ENCODE results near the gene FBXO44.
A peak's percentile ranks its signal among the peaks of the same experiment; 100 is the strongest.

The FBXO44 gene

DNA sequence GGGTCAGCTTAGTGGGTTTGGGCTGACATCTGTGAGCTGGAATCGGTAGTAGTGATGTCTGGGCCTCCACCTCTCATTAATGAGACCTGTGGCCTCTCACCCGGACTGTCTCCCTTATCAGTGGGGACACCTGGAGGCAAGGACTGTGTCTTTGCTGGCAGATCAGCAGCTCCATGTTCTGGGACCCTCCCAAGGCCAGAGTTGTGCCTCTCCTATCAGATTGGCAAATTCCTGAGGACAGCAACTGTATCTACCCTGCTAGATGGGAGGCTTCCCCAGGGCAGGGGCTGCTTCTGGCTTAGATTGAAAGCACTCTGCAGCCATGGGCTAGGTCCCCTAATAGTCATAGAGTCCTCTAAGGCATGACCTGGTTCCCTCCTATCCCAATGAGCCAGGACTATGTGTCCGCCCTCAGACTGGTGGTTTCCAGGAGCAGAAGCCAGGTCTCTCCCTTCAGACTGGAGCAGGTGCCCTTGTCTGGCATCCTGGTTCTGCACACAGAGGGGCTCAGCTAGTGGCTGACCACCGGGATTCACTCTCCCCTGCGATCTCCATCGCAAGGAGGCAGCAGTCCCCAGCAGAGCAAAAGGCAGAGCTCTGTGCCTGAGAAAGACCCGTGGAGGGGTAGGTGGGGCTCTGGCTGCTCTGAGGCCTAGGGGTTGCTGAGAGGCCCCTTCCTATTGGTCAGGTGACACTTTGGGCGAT is 42.7 kb downstream of the FBXO44 start:
- Histone ChIP-seq H3K9ac (ENCODE audit: low read depth, low read length) (no peak overlapping the region), H3K9me3 (ENCODE audit: control insufficient read depth, insufficient read depth, low read length) (no peaks in the 10 kb centered on the region), H3K4me3 (ENCODE audit: low read depth, low read length) (no peak overlapping the region), H3K36me3 (ENCODE audit: control insufficient read depth, insufficient read depth, low read length) (peaks cover 5% of the 10 kb centered on the region), H3K4me1 (ENCODE audit: control insufficient read depth, insufficient read depth, low read length) (peaks cover 9% of the 10 kb centered on the region), H3K27me3 (ENCODE audit: control insufficient read depth, insufficient read depth, low read length) (no peaks in the 10 kb centered on the region)

DNA sequence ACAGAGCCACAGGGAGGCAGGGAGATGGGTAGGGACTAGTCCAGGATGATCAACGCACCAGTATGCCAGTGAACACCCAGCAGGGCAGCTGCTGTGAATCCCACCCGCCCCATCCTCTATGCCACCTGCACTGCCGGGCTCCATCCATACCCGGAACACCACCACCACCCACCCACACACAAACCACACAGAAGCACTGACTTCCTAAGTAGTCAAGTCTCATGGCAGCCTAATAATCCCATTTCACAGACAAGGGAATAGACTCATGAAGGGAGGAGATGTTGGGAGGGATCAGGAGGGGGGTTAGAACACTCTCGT is 43.2 kb downstream of the FBXO44 start:
- no peak overlapping the region for H3K9ac ChIP-seq (ENCODE audit: low read depth, low read length)
- H3K27me3 ChIP-seq (ENCODE audit: control insufficient read depth, insufficient read depth, low read length), result no peaks in the 10 kb centered on the region
- H3K9me3 ChIP-seq (ENCODE audit: control insufficient read depth, insufficient read depth, low read length), result no peaks in the 10 kb centered on the region
- H3K4me3 ChIP-seq (ENCODE audit: low read depth, low read length), result no peak overlapping the region
- peaks cover 9% of the 10 kb centered on the region for H3K4me1 ChIP-seq (ENCODE audit: control insufficient read depth, insufficient read depth, low read length)
- peaks cover 6% of the 10 kb centered on the region for H3K36me3 ChIP-seq (ENCODE audit: control insufficient read depth, insufficient read depth, low read length)

DNA sequence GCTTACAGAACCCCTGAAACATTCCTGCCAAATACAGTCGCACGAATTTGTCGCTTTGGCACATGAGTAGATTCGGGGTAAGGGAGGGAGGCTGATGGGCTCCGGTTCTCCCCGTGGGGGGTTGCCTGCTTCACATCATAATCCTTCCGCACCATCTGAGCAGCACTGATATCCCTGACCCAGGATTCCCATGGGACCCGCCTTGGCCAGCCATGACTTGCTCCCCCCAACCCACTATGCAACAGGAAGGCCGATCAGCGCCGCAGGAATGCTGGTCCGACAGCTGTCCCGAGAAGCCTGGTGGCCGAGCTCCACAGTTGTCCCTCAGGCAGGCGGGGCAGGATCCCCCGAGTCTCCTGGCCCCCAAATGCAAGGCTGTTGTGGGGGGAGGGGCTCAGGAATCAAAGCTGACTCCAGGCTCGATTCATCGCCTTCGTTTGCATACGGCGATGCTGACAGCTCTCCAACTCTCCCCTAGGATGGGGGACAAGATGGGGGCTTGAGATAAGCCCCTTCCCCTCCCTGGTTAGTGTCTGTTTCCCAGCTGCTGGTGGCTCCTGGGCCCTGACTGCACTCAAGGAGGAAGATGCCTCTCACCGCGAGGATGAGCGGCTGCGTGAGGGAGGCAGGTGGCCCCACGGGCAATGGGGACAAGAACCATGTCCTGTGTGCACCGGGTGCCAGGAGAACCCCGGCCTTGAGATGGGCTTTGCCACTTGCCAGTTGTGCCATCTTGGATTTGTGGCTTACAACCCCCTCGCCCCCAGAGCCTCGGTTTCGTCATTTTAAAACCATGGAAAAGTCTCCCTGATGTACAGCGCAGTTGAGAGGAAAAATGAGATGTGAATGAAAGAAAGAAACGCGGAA is 46.2 kb downstream of the FBXO44 start:
- Histone ChIP-seq H3K9ac (ENCODE audit: low read depth, low read length) (no peak overlapping the region), H3K27me3 (ENCODE audit: control insufficient read depth, insufficient read depth, low read length) (no peaks in the 10 kb centered on the region), H3K4me1 (ENCODE audit: control insufficient read depth, insufficient read depth, low read length) (peaks cover 20% of the 10 kb centered on the region), H3K36me3 (ENCODE audit: control insufficient read depth, insufficient read depth, low read length) (peaks cover 6% of the 10 kb centered on the region), H3K4me3 (ENCODE audit: low read depth, low read length) (no peak overlapping the region), H3K9me3 (ENCODE audit: control insufficient read depth, insufficient read depth, low read length) (no peaks in the 10 kb centered on the region)

DNA sequence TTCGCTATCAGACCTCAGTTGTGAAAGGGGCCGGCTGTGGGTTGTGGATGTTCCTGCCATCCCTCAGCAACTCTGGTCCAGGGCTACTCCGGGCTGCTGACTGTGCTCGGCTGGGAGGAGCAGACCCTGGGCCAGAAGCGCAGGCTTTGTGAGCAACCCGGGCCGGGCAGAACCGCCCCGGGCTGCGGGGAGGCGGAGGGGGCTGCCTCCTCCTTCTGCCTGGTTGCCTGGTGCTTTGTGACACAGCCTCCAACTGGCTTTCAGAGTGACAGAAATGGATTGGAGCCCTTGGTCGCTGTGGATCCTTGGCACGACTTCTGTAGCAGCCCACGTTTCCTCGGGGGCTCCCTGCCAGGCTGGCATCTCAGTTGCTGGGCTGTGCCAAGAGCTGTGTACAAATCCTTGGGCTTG is 46.9 kb downstream of the FBXO44 start:
- H3K4me3 ChIP-seq (ENCODE audit: low read depth, low read length), result no peak overlapping the region
- no peak overlapping the region for H3K9ac ChIP-seq (ENCODE audit: low read depth, low read length)
- H3K9me3 ChIP-seq (ENCODE audit: control insufficient read depth, insufficient read depth, low read length), result no peaks in the 10 kb centered on the region
- H3K27me3 ChIP-seq (ENCODE audit: control insufficient read depth, insufficient read depth, low read length), result no peaks in the 10 kb centered on the region
- H3K36me3 ChIP-seq (ENCODE audit: control insufficient read depth, insufficient read depth, low read length), result peaks cover 9% of the 10 kb centered on the region
- peaks cover 20% of the 10 kb centered on the region for H3K4me1 ChIP-seq (ENCODE audit: control insufficient read depth, insufficient read depth, low read length)

DNA sequence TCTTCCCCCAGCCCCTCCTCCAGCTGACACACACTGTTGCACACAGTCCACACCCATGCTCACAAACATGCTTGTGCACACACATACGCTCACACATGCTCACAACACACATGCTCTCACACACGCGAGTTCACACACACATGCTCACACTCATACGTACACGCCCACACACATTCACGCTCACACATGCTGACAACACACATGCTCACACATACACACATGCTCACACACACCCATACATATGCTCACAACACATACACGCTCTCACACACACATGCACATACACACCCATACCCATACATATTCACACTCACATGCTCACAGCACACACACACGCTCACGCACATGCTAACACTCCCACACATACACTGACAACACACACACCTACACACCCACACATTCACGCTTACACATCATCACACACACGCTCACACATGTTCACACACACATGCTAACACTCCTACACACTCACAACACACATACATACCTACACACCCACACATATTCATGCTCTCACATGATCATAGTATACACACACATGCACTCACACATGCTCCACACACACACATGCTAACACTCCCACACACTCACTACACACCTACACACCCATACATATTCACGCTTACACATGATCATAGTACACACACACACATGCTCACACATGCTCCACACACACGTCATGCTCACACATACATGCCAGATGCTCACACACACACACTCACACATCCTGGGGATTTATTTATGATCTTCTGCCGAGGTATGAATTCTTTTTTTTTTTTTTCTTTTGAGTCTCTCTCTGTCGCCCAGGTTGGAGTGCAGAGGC is 47.5 kb downstream of the FBXO44 start:
- Histone ChIP-seq H3K4me1 (ENCODE audit: control insufficient read depth, insufficient read depth, low read length) (peaks cover 20% of the 10 kb centered on the region), H3K4me3 (ENCODE audit: low read depth, low read length) (no peak overlapping the region), H3K36me3 (ENCODE audit: control insufficient read depth, insufficient read depth, low read length) (peaks cover 9% of the 10 kb centered on the region), H3K9me3 (ENCODE audit: control insufficient read depth, insufficient read depth, low read length) (no peaks in the 10 kb centered on the region), H3K27me3 (ENCODE audit: control insufficient read depth, insufficient read depth, low read length) (no peaks in the 10 kb centered on the region), H3K9ac (ENCODE audit: low read depth, low read length) (no peak overlapping the region)

DNA sequence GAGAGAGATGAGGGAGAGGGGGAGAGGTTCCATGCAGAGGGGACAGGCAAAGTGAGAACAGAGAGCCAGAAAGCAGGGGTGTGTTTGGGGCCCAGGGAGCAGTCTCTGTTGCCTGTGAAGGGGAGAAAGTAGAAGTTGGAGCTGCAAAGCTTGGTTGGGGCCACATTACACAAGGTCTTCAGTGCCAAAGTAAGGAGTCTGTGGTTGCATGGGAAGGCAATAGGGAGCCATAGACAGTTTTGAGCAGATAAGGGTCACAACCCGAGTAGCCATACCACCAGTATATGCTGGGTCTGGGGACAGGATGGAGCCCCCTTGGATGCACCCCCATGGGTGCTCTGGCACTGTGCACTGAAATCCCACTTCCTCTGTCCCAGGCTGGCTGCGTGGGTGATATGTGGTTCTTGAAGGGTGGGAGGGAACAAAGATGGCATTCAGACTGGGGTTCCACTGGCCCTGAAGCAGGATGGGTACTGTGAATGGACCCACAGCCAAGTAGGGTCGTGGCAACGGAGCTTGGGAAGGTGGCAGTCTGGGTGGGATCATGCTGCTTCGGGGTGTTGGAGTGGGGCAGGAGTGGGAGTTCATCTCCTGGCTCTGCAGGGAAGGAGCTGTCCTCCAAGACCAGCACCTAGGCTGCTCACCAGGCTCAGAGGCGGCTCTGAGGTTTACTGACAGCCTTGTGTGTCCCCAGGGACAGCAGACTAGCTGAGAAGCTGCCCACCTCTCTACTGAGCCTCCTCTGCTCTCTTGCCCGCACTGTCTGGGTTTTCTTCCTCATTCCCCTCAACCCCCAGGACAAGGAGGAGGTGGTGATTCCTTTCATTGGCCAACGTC is 48.9 kb downstream of the FBXO44 start:
- Histone ChIP-seq H3K9ac (ENCODE audit: low read depth, low read length) (no peak overlapping the region), H3K4me1 (ENCODE audit: control insufficient read depth, insufficient read depth, low read length) (peaks cover 23% of the 10 kb centered on the region), H3K27me3 (ENCODE audit: control insufficient read depth, insufficient read depth, low read length) (no peaks in the 10 kb centered on the region), H3K36me3 (ENCODE audit: control insufficient read depth, insufficient read depth, low read length) (peaks cover 9% of the 10 kb centered on the region), H3K9me3 (ENCODE audit: control insufficient read depth, insufficient read depth, low read length) (no peaks in the 10 kb centered on the region), H3K4me3 (ENCODE audit: low read depth, low read length) (no peak overlapping the region)

DNA sequence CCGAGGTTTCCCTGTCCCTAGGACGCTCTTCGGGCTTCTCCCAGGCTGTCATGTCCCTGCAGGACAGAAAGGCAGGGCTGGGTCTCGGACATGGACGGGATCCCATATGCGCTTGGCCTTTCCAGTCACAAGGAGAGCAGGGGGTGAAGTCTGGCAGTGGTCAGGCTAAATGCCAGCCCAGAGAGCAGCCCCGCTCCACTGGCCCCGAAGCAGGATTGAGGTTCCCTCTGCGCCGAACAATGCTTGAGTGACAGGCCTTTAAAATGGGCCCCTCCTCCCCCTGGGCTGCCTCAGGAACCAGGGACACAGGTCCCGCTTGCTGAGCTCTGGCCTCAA is 49.5 kb downstream of the FBXO44 start:
- Histone ChIP-seq H3K27me3 (ENCODE audit: control insufficient read depth, insufficient read depth, low read length) (no peaks in the 10 kb centered on the region), H3K4me3 (ENCODE audit: low read depth, low read length) (no peak overlapping the region), H3K9me3 (ENCODE audit: control insufficient read depth, insufficient read depth, low read length) (no peaks in the 10 kb centered on the region), H3K9ac (ENCODE audit: low read depth, low read length) (peak overlapping the region; percentile 51), H3K4me1 (ENCODE audit: control insufficient read depth, insufficient read depth, low read length) (peaks cover 23% of the 10 kb centered on the region), H3K36me3 (ENCODE audit: control insufficient read depth, insufficient read depth, low read length) (peaks cover 10% of the 10 kb centered on the region)

DNA sequence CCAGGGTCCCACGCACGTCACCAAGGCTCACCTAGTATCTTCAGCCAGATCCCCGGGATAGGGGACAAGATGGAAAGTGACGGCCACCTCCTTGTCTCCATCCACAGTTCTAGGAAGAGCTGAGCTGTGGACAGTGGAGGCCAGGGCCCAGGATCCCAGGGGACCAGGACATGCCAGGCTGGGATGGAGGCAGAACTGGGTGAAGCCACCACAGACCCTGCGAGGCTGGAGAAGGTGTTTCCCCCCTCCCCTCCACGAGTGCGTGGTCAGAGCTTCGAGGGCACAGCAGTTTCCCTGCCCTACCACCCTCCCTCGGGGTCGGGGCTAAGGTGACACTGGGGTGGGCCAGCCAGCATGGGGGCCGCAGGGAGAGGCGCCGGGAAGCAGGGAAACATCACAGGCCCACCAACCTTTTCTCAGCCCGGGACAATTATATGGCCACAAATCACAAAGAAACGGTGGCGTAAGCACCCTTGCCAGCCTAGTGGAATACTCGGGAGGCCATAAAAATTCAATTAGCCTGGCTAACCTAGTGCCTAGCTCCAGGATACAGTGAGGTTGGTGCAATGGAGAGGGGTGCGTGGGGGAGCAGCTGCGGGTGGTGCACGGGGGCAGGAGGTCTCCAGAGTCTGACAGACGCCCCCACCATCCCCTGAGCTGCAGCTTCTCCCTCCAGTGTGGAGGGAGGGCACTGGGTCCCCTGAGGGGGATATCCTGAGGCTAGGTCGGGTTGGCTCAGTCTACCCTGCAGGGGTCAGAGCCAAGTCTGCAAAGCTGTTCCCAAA is 50.2 kb downstream of the FBXO44 start:
- Histone ChIP-seq H3K9me3 (ENCODE audit: control insufficient read depth, insufficient read depth, low read length) (no peaks in the 10 kb centered on the region), H3K27me3 (ENCODE audit: control insufficient read depth, insufficient read depth, low read length) (no peaks in the 10 kb centered on the region), H3K4me3 (ENCODE audit: low read depth, low read length) (no peak overlapping the region), H3K4me1 (ENCODE audit: control insufficient read depth, insufficient read depth, low read length) (peaks cover 23% of the 10 kb centered on the region), H3K9ac (ENCODE audit: low read depth, low read length) (peak overlapping the region; percentile 54), H3K36me3 (ENCODE audit: control insufficient read depth, insufficient read depth, low read length) (peaks cover 14% of the 10 kb centered on the region)

DNA sequence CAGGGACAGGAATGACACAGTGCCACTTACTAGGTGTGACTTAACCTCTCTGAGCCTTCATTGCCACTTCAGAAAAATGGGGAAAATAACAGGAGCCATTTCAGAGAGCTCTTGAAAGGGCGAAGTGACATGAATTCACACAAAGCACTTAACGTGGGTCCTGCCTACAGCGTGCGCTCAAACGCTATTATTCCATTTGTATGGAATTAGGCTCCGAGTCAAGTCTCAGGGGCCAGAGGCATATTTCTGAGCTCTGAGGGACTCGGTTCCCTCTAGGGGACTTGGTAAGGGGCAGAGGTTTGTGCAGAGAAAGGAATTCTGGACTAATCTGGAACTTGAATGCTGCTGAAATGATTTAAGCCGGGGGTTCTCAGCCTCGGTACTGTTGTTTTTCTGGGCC is 50.9 kb downstream of the FBXO44 start:
- Histone ChIP-seq H3K9ac (ENCODE audit: low read depth, low read length) (peak overlapping the region; percentile 54), H3K9me3 (ENCODE audit: control insufficient read depth, insufficient read depth, low read length) (no peaks in the 10 kb centered on the region), H3K27me3 (ENCODE audit: control insufficient read depth, insufficient read depth, low read length) (no peaks in the 10 kb centered on the region), H3K4me3 (ENCODE audit: low read depth, low read length) (no peak overlapping the region), H3K4me1 (ENCODE audit: control insufficient read depth, insufficient read depth, low read length) (peaks cover 23% of the 10 kb centered on the region), H3K36me3 (ENCODE audit: control insufficient read depth, insufficient read depth, low read length) (peaks cover 14% of the 10 kb centered on the region)

DNA sequence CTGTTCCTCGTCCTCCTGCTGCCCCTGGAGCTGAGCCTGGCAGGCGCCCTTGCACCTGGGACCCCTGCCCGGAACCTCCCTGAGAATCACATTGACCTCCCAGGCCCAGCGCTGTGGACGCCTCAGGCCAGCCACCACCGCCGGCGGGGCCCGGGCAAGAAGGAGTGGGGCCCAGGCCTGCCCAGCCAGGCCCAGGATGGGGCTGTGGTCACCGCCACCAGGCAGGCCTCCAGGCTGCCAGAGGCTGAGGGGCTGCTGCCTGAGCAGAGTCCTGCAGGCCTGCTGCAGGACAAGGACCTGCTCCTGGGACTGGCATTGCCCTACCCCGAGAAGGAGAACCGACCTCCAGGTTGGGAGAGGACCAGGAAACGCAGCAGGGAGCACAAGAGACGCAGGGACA is 51.6 kb downstream of the FBXO44 start:
- H3K4me3 ChIP-seq (ENCODE audit: low read depth, low read length), result no peak overlapping the region
- H3K9me3 ChIP-seq (ENCODE audit: control insufficient read depth, insufficient read depth, low read length), result no peaks in the 10 kb centered on the region
- peaks cover 23% of the 10 kb centered on the region for H3K4me1 ChIP-seq (ENCODE audit: control insufficient read depth, insufficient read depth, low read length)
- H3K9ac ChIP-seq (ENCODE audit: low read depth, low read length), result no peak overlapping the region
- peaks cover 14% of the 10 kb centered on the region for H3K36me3 ChIP-seq (ENCODE audit: control insufficient read depth, insufficient read depth, low read length)
- no peaks in the 10 kb centered on the region for H3K27me3 ChIP-seq (ENCODE audit: control insufficient read depth, insufficient read depth, low read length)
